ENCODE results near the gene SBF2. TPM values are rescaled to one million over a fixed set of nuclear protein-coding genes. Genes with fewer than 3 reads are reported as not detected.

SBF2 gene
- total RNA-seq, 1 experiment from 2014 or later, result 31.3 TPM

GRCh38 chr11:10192036-10192435 is 102.0 kb downstream of the SBF2 start:
- POLR2A ChIA-PET (ENCODE audit: unreplicated experiment), result no interaction called here
- H3K9ac ChIP-seq (ENCODE audit: low read length), result no peak overlapping the region
- no peaks in the 10 kb centered on the region for H3K27me3 ChIP-seq (ENCODE audit: low read length)
- BruUV-seq (replicated peaks), result TSS peak; percentile 13
- H3F3A ChIP-seq (ENCODE audit: low read length, unreplicated experiment), result no peaks in the 10 kb centered on the region
- no peak for ATAC-seq
- intact Hi-C loops (cut with micrococcal nuclease), result no loop called here
- no peaks in the 10 kb centered on the region for H3K79me2 ChIP-seq (ENCODE audit: low read length)
- no peaks in the 10 kb centered on the region for H3K36me3 ChIP-seq (ENCODE audit: low read depth, low read length)
- no peaks in the 10 kb centered on the region; the same call in 1 of the 2 replicates for H3K4me1 ChIP-seq (ENCODE audit: insufficient read depth, low read length)
- no peaks in the 10 kb centered on the region for H4K20me1 ChIP-seq (ENCODE audit: low read length)
- no peak overlapping the region for H3K4me2 ChIP-seq (ENCODE audit: low read length)
- TF ChIP-seq CTCF (conservative IDR thresholded peaks at IDR 0.05; ENCODE audit: low read depth, low read length), result no peak
- no peak for TF ChIP-seq EZH2 (IDR thresholded peaks at IDR 0.05; ENCODE audit: low read length, unreplicated experiment)
- no peak for TF ChIP-seq EZH2phosphoT487 (IDR thresholded peaks at IDR 0.05; ENCODE audit: borderline replicate concordance, low read length)
- no peak overlapping the region for H2AFZ ChIP-seq (ENCODE audit: low read length)
- no peaks in the 10 kb centered on the region for H3K9me3 ChIP-seq (ENCODE audit: low read length)
- H3K27ac ChIP-seq (ENCODE audit: low read length), result no peak overlapping the region
- no peak overlapping the region for H3K4me3 ChIP-seq (ENCODE audit: low read length)
- CTCF ChIA-PET, result no interaction called here
- DNase-seq, result no peak
- no peaks in the 10 kb centered on the region for H3K9me2 ChIP-seq (replicated peaks; ENCODE audit: low read length)

- ChIA-PET CTCF (interaction anchor here (0.6 to 1.0 kb wide), 2 partner anchors 115 to 122 kb away, joined by 3 to 5 read pairs; no protein-coding TSS in a partner anchor), POLR2A (ENCODE audit: unreplicated experiment) (no interaction called here)
- no peak overlapping the region for H3K27ac ChIP-seq (ENCODE audit: low read length)
- DNase-seq (peak; percentile 64), ATAC-seq (peak; percentile 57)
- H3F3A ChIP-seq (ENCODE audit: low read length, unreplicated experiment), result no peaks in the 10 kb centered on the region
- no TSS peak for BruUV-seq (replicated peaks)
- H3K4me2 ChIP-seq (ENCODE audit: low read length), result no peak overlapping the region
- no peaks in the 10 kb centered on the region for H3K36me3 ChIP-seq (ENCODE audit: low read depth, low read length)
- no peaks in the 10 kb centered on the region for H3K79me2 ChIP-seq (ENCODE audit: low read length)
- H3K9me3 ChIP-seq (ENCODE audit: low read length), result no peaks in the 10 kb centered on the region
- intact Hi-C loops (cut with micrococcal nuclease), result no loop called here
- H3K4me1 ChIP-seq (ENCODE audit: insufficient read depth, low read length), result no peaks in the 10 kb centered on the region
- H2AFZ ChIP-seq (ENCODE audit: low read length), result no peak overlapping the region
- no peaks in the 10 kb centered on the region for H3K27me3 ChIP-seq (ENCODE audit: low read length)
- TF ChIP-seq CTCF (conservative IDR thresholded peaks at IDR 0.05; ENCODE audit: low read depth, low read length), result peak; percentile 64
- no peak for TF ChIP-seq EZH2phosphoT487 (IDR thresholded peaks at IDR 0.05; ENCODE audit: borderline replicate concordance, low read length)
- H3K4me3 ChIP-seq (ENCODE audit: low read length), result no peak overlapping the region
- H3K9ac ChIP-seq (ENCODE audit: low read length), result no peak overlapping the region
- no peaks in the 10 kb centered on the region for H3K9me2 ChIP-seq (replicated peaks; ENCODE audit: low read length)
- no peaks in the 10 kb centered on the region for H4K20me1 ChIP-seq (ENCODE audit: low read length)
Measured at GRCh38 chr11:10181811-10182210, 112.2 kb downstream of the SBF2 start.

- CTCF ChIA-PET, result no interaction called here
- no peak overlapping the region for H3K4me2 ChIP-seq (ENCODE audit: low read length)
Measured at GRCh38 chr11:10164621-10165020, 129.4 kb downstream of the SBF2 start.

More at GRCh38 chr11:10164621-10165020, 129.4 kb downstream of the SBF2 start:
- intact Hi-C loops (cut with micrococcal nuclease), result loop anchor here (10.0 kb wide), 1 partner anchor 170 kb away; no protein-coding TSS in a partner anchor
- Histone ChIP-seq H3K4me1 (ENCODE audit: insufficient read depth, low read length) (peaks cover 22% of the 10 kb centered on the region), H3K27ac (ENCODE audit: low read length) (no peak overlapping the region), H3K4me3 (ENCODE audit: low read length) (no peak overlapping the region), H4K20me1 (ENCODE audit: low read length) (no peaks in the 10 kb centered on the region), H3K9ac (ENCODE audit: low read length) (no peak overlapping the region), H3K9me2 (replicated peaks; ENCODE audit: low read length) (no peaks in the 10 kb centered on the region), H3K9me3 (ENCODE audit: low read length) (no peaks in the 10 kb centered on the region), H3F3A (ENCODE audit: low read length, unreplicated experiment) (no peaks in the 10 kb centered on the region), H3K36me3 (ENCODE audit: low read depth, low read length) (no peaks in the 10 kb centered on the region), H3K79me2 (ENCODE audit: low read length) (no peaks in the 10 kb centered on the region), H2AFZ (ENCODE audit: low read length) (no peak overlapping the region), H3K27me3 (ENCODE audit: low read length) (no peaks in the 10 kb centered on the region)
- POLR2A ChIA-PET (ENCODE audit: unreplicated experiment), result interaction anchor here (0.7 kb wide), 1 partner anchor 16 kb away, joined by 4 read pairs; no protein-coding TSS in a partner anchor
- DNase-seq, result no peak
- ATAC-seq, result no peak
- BruUV-seq (replicated peaks), result no TSS peak
- TF ChIP-seq CTCF (conservative IDR thresholded peaks at IDR 0.05; ENCODE audit: low read depth, low read length), result no peak
- no peak for TF ChIP-seq EZH2 (IDR thresholded peaks at IDR 0.05; ENCODE audit: low read length, unreplicated experiment)
- no peak for TF ChIP-seq EZH2phosphoT487 (IDR thresholded peaks at IDR 0.05; ENCODE audit: borderline replicate concordance, low read length)
